Thymus (tissue), 11 donors: ENCODE data around the gene ZC3H12C. TPM values are rescaled to one million over a fixed set of nuclear protein-coding genes. Genes with fewer than 3 reads are reported as not detected.
"Not testable (repeated sequence)": the region's sequence is repeated elsewhere in the genome, so short reads cannot be mapped to it uniquely, and the experiment has no call there.

Experiments
- DNase-seq, 9 donors: peaks; one replicate each; pipeline ENCODE4 v3.0.0-alpha.2; 2013; ENCODE audit warnings: low spot score in 9 of 9, low read depth in 6 of 9, missing footprints in 1 of 9
- H3K27ac ChIP-seq, 2 donors: one replicate each; pipeline ENCODE4 v1.5.1; 2013; ENCODE audit warnings: control low read depth in 1 of 2, low read depth in 1 of 2, low read length in 1 of 2, mild to moderate bottlenecking in 1 of 2, moderate library complexity in 1 of 2
- H3K27me3 ChIP-seq, 2 donors: one replicate each; pipeline ENCODE4 v1.5.1; 2013; ENCODE audit warnings: low read length in 1 of 2; ENCODE audit not compliant: control insufficient read depth in 2 of 2, insufficient read depth in 1 of 2
- H3K36me3 ChIP-seq, 2 donors: one replicate each; pipeline ENCODE4 v1.5.1; 2013; ENCODE audit warnings: low read length in 1 of 2, mild to moderate bottlenecking in 1 of 2, moderate library complexity in 1 of 2; ENCODE audit not compliant: control insufficient read depth in 2 of 2, insufficient read depth in 2 of 2
- H3K4me1 ChIP-seq, 2 donors: one replicate each; pipeline ENCODE4 v1.5.1; 2013; ENCODE audit warnings: low read length in 2 of 2; ENCODE audit not compliant: control insufficient read depth in 2 of 2, insufficient read depth in 2 of 2
- H3K4me3 ChIP-seq, 2 donors: one replicate each; pipeline ENCODE4 v1.5.1; 2013; ENCODE audit warnings: low read length in 2 of 2, control low read depth in 1 of 2, mild to moderate bottlenecking in 1 of 2
- H3K9me3 ChIP-seq, 2 donors: one replicate each; pipeline ENCODE4 v1.5.1; 2013; ENCODE audit warnings: low read length in 1 of 2, mild to moderate bottlenecking in 1 of 2; ENCODE audit not compliant: control insufficient read depth in 2 of 2, insufficient read depth in 1 of 2
- WGBS: extraction: QIAGEN DNeasy Blood & Tissue Kit; methylation state at CpG from one replicate; pipeline ENCODE4 v1.1.7; 2013; 5-methylcytosine and 5-hydroxymethylcytosine counted together
- polyA plus RNA-seq: library from polyadenylated mRNA; stranded (reverse); fragments of 200-250 nt; gene quantifications from one replicate; pipeline ENCODE4 v1.2.3, GENCODE V29; 2013
- total RNA-seq: library from RNA; stranded (reverse); fragments of 120-200 nt; gene quantifications from one replicate; pipeline ENCODE4 v1.2.4, GENCODE V29; 2013
- donor health status: healthy.

Gene ZC3H12C
- total and polyA plus RNA-seq, 2 donors = 2.6 to 3.0 TPM

DNA sequence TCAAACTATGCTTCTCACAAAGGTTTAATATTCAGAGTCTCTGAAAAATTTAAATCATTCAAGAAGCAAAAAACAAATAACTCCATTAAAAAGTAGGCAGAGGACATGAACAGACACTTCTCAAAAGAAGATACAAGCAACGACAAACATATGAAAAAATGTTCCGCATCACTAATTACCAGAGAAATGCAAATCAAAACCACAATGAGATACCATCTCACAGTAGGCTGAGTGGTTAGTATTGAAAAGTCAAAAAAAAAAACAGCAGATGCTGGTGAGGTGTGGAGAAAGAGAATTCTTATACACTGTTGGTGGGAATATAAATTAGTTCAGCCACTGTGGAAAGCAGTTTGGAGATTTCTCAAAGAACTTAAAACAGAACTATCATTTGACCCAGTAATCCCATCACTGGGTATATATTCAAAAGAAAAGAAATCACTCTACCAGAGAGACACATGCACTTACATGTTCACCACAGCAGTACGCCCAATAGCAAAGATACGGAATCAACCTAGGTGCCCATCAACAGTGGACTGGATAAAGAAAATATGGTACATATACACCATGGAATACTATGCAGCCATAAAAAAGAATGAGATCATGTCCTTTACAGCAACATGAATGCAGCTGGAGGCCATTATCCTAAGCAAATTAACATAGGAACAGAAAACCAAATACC, 99.6 kb downstream of the ZC3H12C start:
- H3K27ac ChIP-seq, H3K36me3 ChIP-seq, H3K4me1 ChIP-seq, H3K9me3 ChIP-seq, H3K4me3 ChIP-seq, H3K27me3 ChIP-seq: not testable (repeated sequence)
- DNase-seq = peak in 1 of 9 donors; percentile 21
- WGBS = 56% methylated on average over 4 of the region's 4 CpGs

DNA sequence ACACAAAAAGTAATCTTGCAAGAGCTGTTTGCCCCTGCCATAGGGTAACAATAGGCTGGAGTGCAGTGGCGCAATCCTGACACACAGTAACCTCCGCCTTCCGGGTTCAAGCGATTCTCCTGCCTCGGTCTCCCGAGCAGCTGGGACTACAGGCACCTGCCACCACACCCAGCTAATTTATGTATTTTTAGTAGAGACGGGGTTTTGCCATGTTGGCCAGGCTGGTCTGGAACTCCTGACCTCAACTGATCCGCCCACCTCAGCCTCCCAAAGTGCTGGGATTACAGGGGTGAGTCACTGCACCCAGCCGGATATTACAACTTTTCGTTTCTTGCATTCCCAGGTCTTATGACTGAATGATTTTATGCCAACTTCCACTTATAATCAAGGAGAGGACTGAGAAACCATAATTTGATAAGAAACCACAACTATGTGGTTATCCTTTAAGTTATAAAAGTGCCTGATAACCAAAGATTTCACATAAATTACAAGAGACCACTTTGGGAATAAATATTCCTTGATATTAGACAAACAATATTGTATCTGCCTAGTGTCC, 101.1 kb downstream of the ZC3H12C start:
- not testable (repeated sequence) for DNase-seq, H3K9me3 ChIP-seq, H3K4me3 ChIP-seq, H3K27ac ChIP-seq, H3K27me3 ChIP-seq, H3K4me1 ChIP-seq, H3K36me3 ChIP-seq
- 93% methylated on average over 10 of the region's 10 CpGs for WGBS

DNA sequence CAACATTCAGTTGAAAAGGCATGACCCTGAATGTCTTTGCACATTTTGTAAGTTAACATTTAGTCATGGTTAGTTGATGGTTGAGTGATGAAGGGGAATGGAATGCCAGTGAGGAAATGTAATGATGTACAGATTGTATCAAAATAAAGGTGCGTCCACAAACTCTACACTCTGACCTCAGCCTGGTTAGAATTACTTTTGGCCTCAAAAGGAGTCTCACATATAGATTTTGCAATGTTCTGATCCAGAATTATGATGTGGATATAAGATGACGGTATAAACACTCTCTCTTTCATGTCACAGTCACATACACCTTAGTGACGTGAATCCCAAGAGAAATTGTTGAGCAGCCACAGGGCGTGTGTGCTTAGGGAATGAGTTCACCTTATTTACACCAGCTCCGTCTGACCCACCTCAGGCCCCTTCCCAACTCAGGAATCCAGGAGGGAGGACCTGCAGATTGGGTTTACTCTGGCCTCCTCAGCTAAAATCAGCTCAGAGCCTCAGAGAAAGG, 103.1 kb downstream of the ZC3H12C start:
- no peak for DNase-seq
- no peaks in the 10 kb centered on the region for H3K36me3 ChIP-seq
- 96% methylated on average over 5 of the region's 5 CpGs for WGBS
- H3K27ac ChIP-seq = no peak overlapping the region
- H3K4me3 ChIP-seq = no peak overlapping the region
- H3K27me3 ChIP-seq = no peaks in the 10 kb centered on the region
- no peaks in the 10 kb centered on the region for H3K9me3 ChIP-seq
- no peaks in the 10 kb centered on the region for H3K4me1 ChIP-seq

DNA sequence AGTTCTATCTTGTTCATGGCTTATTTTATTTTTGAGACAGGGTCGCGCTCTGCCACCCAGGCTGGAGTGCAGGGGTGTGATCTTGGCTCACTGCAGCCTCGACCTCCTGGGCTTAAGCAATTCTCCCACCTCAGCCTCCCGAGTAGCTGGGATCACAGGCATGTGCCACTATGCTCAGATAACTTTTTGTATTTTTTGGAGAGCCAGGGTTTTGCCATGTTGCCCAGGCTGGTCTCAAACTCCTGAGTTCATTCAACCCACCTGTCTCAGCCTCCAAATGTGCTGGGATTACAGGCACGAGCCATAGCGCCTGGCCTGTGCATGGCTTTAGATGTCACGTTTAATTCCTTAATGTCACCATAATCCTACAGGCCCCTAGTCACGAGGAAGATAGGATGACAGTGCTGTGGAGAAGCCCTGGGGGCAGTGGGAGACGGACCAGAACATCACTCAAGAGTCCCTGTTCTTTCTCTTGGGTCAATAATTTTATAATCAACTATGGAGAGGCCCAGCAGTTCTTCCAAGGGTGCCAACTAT, 103.8 kb downstream of the ZC3H12C start:
- DNase-seq = no peak
- Histone ChIP-seq H3K9me3 (no peaks in the 10 kb centered on the region), H3K4me3 (no peak overlapping the region), H3K4me1 (no peaks in the 10 kb centered on the region), H3K27ac (no peak overlapping the region), H3K36me3 (no peaks in the 10 kb centered on the region), H3K27me3 (no peaks in the 10 kb centered on the region)
- WGBS = 91% methylated on average over 9 of the region's 9 CpGs

DNA sequence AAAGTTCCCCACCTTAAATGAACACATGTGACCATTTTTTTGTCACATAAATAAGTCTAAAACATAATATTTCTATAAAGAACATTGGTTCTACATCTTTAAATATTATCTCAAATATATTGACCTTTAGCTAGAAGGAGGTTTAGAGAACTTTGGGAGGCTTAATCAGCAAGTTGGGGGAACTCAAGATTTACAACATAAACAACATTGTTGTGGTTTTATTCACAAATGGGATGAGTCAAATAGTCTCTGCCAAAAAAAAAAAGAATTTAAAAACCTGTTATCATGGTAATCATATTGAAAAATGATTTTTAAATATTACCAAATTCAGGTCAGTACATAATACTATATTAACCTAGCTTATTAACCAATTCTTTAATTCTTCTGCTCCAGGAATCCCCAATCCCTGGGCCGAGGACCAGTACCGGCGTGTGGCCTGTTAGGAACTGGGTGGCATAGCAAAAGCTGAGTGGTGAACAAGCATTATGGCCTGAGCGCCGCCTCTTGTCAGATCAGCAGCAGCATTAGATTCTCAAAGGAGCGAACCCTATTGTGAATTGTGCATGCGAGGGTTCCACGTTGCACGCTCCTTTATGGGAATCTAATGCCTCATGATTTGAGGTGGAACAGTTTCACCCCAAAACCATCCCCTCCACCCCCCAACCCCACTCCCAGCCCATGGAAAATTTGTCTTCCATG, 105.0 kb downstream of the ZC3H12C start:
- H3K27ac ChIP-seq = no peak overlapping the region
- no peaks in the 10 kb centered on the region for H3K9me3 ChIP-seq
- H3K4me3 ChIP-seq = no peak overlapping the region
- DNase-seq = no peak
- no peaks in the 10 kb centered on the region for H3K36me3 ChIP-seq
- 98% methylated on average over 9 of the region's 9 CpGs for WGBS
- H3K4me1 ChIP-seq = no peaks in the 10 kb centered on the region
- H3K27me3 ChIP-seq = no peaks in the 10 kb centered on the region

DNA sequence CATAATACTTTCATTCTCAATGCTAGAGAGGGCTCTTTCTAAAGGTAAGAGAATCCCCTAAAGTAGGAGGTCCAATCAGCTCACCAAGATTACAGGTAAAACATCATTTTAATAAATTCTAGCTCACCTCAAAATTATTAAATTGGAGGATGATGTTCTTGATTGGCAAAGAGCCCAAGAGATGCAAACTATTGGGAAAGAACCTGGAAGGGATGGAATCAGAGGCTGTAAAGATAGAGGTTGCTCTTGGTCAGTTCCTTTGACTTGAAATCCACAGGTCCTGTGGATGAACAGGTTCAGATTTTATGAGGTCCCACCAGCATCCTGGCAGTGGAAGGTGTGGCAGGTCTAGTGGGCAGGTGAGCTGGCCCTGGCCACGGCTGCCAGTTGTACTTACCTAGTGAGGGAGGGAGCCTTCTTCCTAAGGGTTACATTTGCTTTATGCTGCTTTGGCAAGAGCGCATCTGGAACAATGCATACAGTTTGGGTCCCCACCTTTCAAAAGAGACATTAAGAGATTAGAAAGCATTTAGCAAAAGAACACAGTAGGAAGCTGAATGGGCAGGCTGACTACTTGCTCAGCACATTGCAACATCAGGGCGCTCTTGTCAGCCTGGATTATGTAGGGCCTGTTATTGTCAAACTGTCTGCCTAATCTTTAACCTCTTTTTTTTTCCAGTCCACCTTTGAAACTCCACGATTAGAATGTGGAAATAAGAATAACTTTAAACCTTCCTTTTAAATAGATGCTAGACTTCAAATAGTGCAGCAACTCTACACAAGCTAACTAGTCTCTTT, 106.2 kb downstream of the ZC3H12C start:
- Histone ChIP-seq H3K9me3 (no peaks in the 10 kb centered on the region), H3K36me3 (no peaks in the 10 kb centered on the region), H3K27ac (no peak overlapping the region), H3K27me3 (no peaks in the 10 kb centered on the region), H3K4me3 (no peak overlapping the region), H3K4me1 (no peaks in the 10 kb centered on the region)
- 93% methylated on average over 4 of the region's 4 CpGs for WGBS
- DNase-seq = no peak

DNA sequence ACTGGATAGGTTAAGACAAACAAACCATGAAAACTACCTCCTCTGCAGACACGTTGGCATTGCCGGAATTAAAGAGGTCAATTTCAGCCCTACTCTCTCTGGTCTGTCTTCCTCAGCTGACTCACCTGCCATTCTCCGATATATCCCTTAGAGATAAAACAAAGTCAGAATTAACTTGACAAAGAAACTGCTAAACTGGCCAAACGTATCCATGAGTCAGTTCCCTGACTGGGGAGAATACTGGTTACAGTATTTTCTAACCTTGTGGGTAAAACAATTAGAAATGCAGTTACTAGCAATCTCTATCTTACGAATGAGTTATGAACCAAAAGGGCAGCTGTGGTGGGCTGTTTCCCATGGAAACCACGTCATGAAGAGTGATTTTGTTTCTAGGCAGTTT, 107.0 kb downstream of the ZC3H12C start:
- H3K4me1 ChIP-seq = no peaks in the 10 kb centered on the region
- no peaks in the 10 kb centered on the region for H3K9me3 ChIP-seq
- H3K4me3 ChIP-seq = no peak overlapping the region
- no peak for DNase-seq
- no peaks in the 10 kb centered on the region for H3K36me3 ChIP-seq
- no peak overlapping the region for H3K27ac ChIP-seq
- 94% methylated on average over 6 of the region's 6 CpGs for WGBS
- H3K27me3 ChIP-seq = no peaks in the 10 kb centered on the region

DNA sequence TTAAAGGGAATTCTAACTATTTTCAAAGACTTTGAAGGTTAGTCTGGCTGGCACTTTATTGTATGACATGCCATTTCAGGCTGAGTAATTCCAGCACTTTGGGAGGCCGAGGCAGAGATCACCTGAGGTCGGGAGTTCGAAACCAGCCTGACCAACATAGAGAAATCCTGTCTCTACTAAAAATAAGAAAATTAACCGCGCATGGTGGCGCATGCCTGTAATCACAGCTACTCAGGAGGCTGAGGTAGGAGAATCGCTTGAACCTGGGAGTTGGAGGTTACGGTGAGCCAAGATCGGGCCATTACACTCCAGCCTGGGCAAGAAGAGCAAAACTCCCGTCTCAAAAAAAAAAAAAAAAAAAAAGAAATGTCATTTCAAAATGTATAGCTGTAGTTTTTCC, 107.6 kb downstream of the ZC3H12C start:
- Histone ChIP-seq H3K27ac (no peak overlapping the region), H3K4me3 (no peak overlapping the region), H3K36me3 (no peaks in the 10 kb centered on the region), H3K27me3 (no peaks in the 10 kb centered on the region), H3K9me3 (no peaks in the 10 kb centered on the region), H3K4me1 (no peaks in the 10 kb centered on the region)
- WGBS = 95% methylated on average over 10 of the region's 10 CpGs
- DNase-seq = no peak
